Activated naive CD8-positive, alpha-beta T cell treated with anti-CD3 and anti-CD28 coated beads for 36 hours (primary cell): ENCODE data around the gene ZWILCH. TPM values are rescaled to one million over a fixed set of nuclear protein-coding genes. Genes with fewer than 3 reads are reported as not detected.
"Not testable (repeated sequence)": the region's sequence is repeated elsewhere in the genome, so short reads cannot be mapped to it uniquely, and the experiment has no call there.

Experiments used
- DNase-seq: peaks from one replicate; pipeline ENCODE4 v3.0.0; 2021
- H3K27ac Mint-ChIP-seq: one replicate; pipeline ENCODE4 v1.8.0; 2022; ENCODE audit warnings: mild to moderate bottlenecking, moderate library complexity, mixed read lengths
- H3K27me3 Mint-ChIP-seq: one replicate; pipeline ENCODE4 v1.8.0; 2022; ENCODE audit warnings: mild to moderate bottlenecking, mixed read lengths
- H3K36me3 Mint-ChIP-seq: one replicate; pipeline ENCODE4 v1.8.0; 2021; ENCODE audit warnings: mild to moderate bottlenecking, mixed read lengths
- H3K4me1 Mint-ChIP-seq: one replicate; pipeline ENCODE4 v1.8.0; 2021; ENCODE audit warnings: mixed read lengths
- H3K4me3 Mint-ChIP-seq: one replicate; pipeline ENCODE4 v1.8.0; 2022; ENCODE audit warnings: mild to moderate bottlenecking, moderate library complexity, mixed read lengths
- H3K9me3 Mint-ChIP-seq: one replicate; pipeline ENCODE4 v1.8.0; 2022; ENCODE audit warnings: mixed read lengths
- total RNA-seq, 2 experiments: library from RNA; stranded (reverse); gene quantifications; one replicate each; pipeline ENCODE4 v1.2.3, GENCODE V29; 2021

The ZWILCH gene
- total RNA-seq, 2 experiments from 2014 or later, result 40.7 to 41.1 TPM

GRCh38 chr15:66500346-66500745 lies 4.8 kb upstream of the ZWILCH start:
- not testable (repeated sequence) for DNase-seq, H3K9me3 Mint-ChIP-seq, H3K27me3 Mint-ChIP-seq
- Mint-ChIP-seq H3K36me3 (peaks cover 82% of the 10 kb centered on the region), H3K27ac (peak overlapping the region; percentile 97), H3K4me3 (peak overlapping the region; percentile 40), H3K4me1 (peaks cover 53% of the 10 kb centered on the region)

DNA sequence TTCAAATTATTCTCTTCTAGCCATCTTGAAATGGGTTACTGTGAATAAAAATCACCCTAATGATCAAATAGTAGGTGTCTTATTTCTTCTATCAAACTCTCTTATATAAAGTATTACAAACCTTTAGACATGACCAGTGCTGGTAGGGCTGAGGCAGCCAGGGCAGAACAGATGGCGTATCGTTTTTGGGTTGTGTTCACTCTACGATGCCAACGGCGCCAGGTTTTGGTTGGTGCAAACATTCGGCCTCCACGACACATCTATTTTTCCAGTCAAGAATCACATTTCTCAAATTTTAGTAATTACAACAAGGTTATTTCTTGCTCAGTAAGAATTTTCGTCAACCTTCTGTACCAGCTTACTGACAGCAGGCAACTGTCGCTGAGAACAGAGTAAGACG lies 2.6 kb upstream of the ZWILCH start:
- Mint-ChIP-seq H3K36me3 (peaks cover 70% of the 10 kb centered on the region), H3K4me3 (peak overlapping the region; percentile 100), H3K4me1 (peaks cover 45% of the 10 kb centered on the region), H3K27me3 (peaks cover 4% of the 10 kb centered on the region), H3K27ac (peak overlapping the region; percentile 100), H3K9me3 (no peaks in the 10 kb centered on the region)
- DNase-seq, result no peak

DNA sequence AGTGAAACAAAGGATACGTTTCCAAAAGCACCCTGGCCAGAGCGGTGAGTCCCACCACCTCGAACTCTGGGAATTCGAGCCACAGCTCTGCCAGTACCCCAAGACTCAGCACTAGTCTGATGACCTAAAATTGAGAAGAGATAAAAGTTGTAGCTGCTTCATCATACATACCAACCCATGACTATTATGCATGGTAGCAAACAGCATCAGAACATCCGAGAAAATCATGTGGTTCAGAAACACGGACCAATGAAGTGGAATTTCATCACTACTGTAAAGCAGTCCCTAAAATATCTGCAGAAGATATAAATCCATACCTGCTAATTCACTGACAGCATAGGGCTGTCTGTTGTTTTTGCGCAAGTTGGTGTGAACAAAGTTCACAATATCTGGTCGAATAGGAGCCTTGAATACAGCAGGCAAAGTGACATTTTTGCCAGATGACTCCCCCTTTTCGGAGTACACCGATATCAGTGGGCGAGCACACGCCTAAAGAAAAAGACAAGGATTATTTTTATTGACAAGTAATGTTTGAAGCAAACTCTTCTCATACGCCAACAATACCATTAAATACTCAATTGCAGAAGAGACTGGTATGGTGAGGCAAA lies 2.0 kb upstream of the ZWILCH start:
- not testable (repeated sequence) for H3K27me3 Mint-ChIP-seq, H3K9me3 Mint-ChIP-seq, DNase-seq
- H3K36me3 Mint-ChIP-seq, result peaks cover 65% of the 10 kb centered on the region
- peak overlapping the region; percentile 100 for H3K27ac Mint-ChIP-seq
- H3K4me3 Mint-ChIP-seq, result peak overlapping the region; percentile 100
- H3K4me1 Mint-ChIP-seq, result peaks cover 47% of the 10 kb centered on the region

- Mint-ChIP-seq H3K9me3 (no peaks in the 10 kb centered on the region), H3K27ac (peak overlapping the region; percentile 100), H3K4me1 (peaks cover 44% of the 10 kb centered on the region), H3K27me3 (peaks cover 4% of the 10 kb centered on the region), H3K36me3 (peaks cover 65% of the 10 kb centered on the region), H3K4me3 (peak overlapping the region; percentile 100)
- DNase-seq, result no peak
These were observed 1.2 kb upstream of the ZWILCH start for GRCh38 chr15:66503780-66504562.

- peaks cover 4% of the 10 kb centered on the region for H3K27me3 Mint-ChIP-seq
These were observed 295 bp downstream of the ZWILCH start for GRCh38 chr15:66505430-66505811.

GRCh38 chr15:66505818-66506217 lies 692 bp downstream of the ZWILCH start:
- H3K36me3 Mint-ChIP-seq, result peaks cover 58% of the 10 kb centered on the region
- peaks cover 4% of the 10 kb centered on the region for H3K27me3 Mint-ChIP-seq
- H3K4me1 Mint-ChIP-seq, result peaks cover 38% of the 10 kb centered on the region
- H3K9me3 Mint-ChIP-seq, result no peaks in the 10 kb centered on the region
- DNase-seq, result no peak
- peak overlapping the region; percentile 100 for H3K27ac Mint-ChIP-seq
- peak overlapping the region; percentile 100 for H3K4me3 Mint-ChIP-seq

More at GRCh38 chr15:66505430-66505811, 295 bp downstream of the ZWILCH start:
- peak overlapping the region; percentile 100 for H3K27ac Mint-ChIP-seq
- no peaks in the 10 kb centered on the region for H3K9me3 Mint-ChIP-seq
- peaks cover 58% of the 10 kb centered on the region for H3K36me3 Mint-ChIP-seq
- peak overlapping the region; percentile 100 for H3K4me3 Mint-ChIP-seq
- DNase-seq, result no peak
- H3K4me1 Mint-ChIP-seq, result peaks cover 38% of the 10 kb centered on the region

DNA sequence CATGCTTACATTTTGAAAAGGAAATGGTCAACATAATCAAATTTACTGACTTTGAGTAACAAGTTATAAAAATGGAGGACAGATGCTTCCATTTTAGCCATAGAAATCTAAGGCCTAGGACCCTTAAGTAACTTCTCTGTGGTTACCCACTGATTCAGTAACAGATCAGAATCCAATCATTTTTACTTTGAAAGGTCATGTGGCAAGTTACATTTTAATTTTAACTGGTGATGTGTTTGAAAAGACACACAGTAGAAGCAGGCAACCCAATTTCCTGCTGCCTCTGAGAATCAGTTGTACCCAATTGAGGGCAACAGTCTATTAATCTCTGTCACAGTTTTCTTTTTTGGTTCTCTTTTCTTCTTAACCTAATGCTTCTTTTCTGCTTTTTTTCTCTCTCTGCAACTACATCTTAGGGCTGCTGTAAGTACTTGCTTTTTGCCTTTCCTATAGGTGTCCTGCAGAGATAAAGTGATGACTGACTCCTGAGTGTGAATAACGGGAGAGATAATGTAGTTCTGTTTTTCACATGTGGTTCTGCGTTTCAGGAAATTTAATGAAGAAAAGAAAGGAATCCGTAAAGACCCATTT lies 3.3 kb downstream of the ZWILCH start:
- Mint-ChIP-seq H3K36me3 (peaks cover 33% of the 10 kb centered on the region), H3K27ac (no peak overlapping the region), H3K27me3 (peaks cover 4% of the 10 kb centered on the region), H3K9me3 (no peaks in the 10 kb centered on the region), H3K4me1 (peaks cover 19% of the 10 kb centered on the region), H3K4me3 (no peak overlapping the region)
- DNase-seq, result no peak

DNA sequence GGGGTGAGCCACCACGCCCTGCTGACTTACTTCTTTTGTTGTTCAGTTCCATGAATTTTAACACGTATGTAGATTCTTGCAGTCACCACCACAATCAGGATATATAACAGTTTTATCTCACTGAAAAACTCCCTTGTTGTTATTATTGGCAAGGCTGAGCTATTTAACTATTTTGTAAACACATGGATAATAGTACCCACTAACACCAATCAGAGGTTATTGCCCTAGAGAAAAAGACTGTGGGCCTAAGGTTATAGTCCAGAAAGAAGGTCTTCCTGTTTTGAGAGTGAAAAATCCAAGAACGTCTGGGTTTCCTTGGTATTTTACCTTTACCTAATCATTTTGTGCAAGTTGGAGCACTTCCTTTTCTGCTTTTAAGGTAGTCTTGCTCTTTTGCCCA lies 9.5 kb downstream of the ZWILCH start:
- H3K27me3 Mint-ChIP-seq, result no peaks in the 10 kb centered on the region

GRCh38 chr15:66515901-66516322 lies 10.8 kb downstream of the ZWILCH start:
- H3K9me3 Mint-ChIP-seq, result no peaks in the 10 kb centered on the region
- H3K36me3 Mint-ChIP-seq, result peaks cover 22% of the 10 kb centered on the region
- H3K27ac Mint-ChIP-seq, result no peak overlapping the region
- H3K4me1 Mint-ChIP-seq, result no peaks in the 10 kb centered on the region
- no peak for DNase-seq
- H3K4me3 Mint-ChIP-seq, result no peak overlapping the region
- H3K27me3 Mint-ChIP-seq, result no peaks in the 10 kb centered on the region

More for the DNA sequence above, 9.5 kb downstream of the ZWILCH start:
- Mint-ChIP-seq H3K36me3 (peaks cover 26% of the 10 kb centered on the region), H3K4me1 (no peaks in the 10 kb centered on the region), H3K9me3 (no peaks in the 10 kb centered on the region), H3K4me3 (no peak overlapping the region), H3K27ac (no peak overlapping the region)
- DNase-seq, result no peak

DNA sequence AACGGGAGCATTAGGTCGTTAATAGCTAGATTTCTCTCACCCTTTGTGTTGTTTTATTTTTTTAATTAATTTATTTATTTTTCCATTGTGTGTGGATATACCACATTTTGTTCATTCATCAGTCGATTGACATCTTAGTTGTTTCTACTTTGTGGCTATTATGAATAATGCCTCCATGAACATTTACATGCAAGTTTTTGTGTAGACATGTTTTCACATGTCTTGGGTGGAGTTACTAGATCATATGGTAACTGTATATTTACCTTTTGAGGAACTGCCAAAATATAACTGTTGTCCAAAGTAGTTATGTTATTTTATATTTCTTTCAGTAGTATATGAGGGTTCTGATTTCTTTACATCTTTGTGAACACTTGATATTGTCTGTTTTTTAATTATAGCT lies 18.8 kb downstream of the ZWILCH start:
- H3K4me1 Mint-ChIP-seq, result no peaks in the 10 kb centered on the region
- no peak overlapping the region for H3K27ac Mint-ChIP-seq
- H3K27me3 Mint-ChIP-seq, result no peaks in the 10 kb centered on the region
- no peak overlapping the region for H3K4me3 Mint-ChIP-seq
- peaks cover 27% of the 10 kb centered on the region for H3K36me3 Mint-ChIP-seq
- DNase-seq, result no peak
- H3K9me3 Mint-ChIP-seq, result no peaks in the 10 kb centered on the region

DNA sequence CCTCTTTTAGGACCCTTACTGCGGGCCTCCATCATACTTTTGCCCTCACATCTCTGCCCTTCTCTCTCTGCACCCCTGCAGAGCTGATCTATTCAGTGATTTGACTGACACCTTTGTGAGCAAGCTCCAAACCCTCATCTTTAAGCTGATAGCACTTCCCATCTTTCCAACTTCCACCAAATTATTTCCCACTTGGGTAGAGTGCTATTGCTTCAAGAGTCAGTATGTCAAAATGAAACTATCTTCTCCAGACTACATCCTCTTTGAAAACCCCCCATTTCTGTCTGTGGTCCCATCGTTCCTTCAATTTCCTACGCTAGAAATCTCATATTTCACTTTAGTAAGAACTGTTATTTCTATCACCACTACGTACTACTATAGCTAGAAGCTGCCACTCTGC lies 19.7 kb downstream of the ZWILCH start:
- H3K27ac Mint-ChIP-seq, result no peak overlapping the region
- H3K4me3 Mint-ChIP-seq, result no peak overlapping the region
- no peaks in the 10 kb centered on the region for H3K9me3 Mint-ChIP-seq
- H3K27me3 Mint-ChIP-seq, result no peaks in the 10 kb centered on the region
- peaks cover 31% of the 10 kb centered on the region for H3K36me3 Mint-ChIP-seq
- no peaks in the 10 kb centered on the region for H3K4me1 Mint-ChIP-seq
- DNase-seq, result no peak

- Mint-ChIP-seq H3K27me3 (no peaks in the 10 kb centered on the region), H3K4me1 (no peaks in the 10 kb centered on the region), H3K4me3 (no peak overlapping the region), H3K36me3 (peaks cover 29% of the 10 kb centered on the region), H3K9me3 (no peaks in the 10 kb centered on the region), H3K27ac (no peak overlapping the region)
- no peak for DNase-seq
These were observed 29.9 kb downstream of the ZWILCH start for GRCh38 chr15:66535056-66535455.

GRCh38 chr15:66542896-66543295 lies 37.8 kb downstream of the ZWILCH start:
- Mint-ChIP-seq H3K27ac (no peak overlapping the region), H3K9me3 (no peaks in the 10 kb centered on the region), H3K36me3 (peaks cover 30% of the 10 kb centered on the region), H3K4me1 (no peaks in the 10 kb centered on the region), H3K4me3 (no peak overlapping the region), H3K27me3 (no peaks in the 10 kb centered on the region)
- DNase-seq, result no peak

GRCh38 chr15:66545255-66545654 lies 40.1 kb downstream of the ZWILCH start:
- H3K27me3 Mint-ChIP-seq, result no peaks in the 10 kb centered on the region
- no peak for DNase-seq
- H3K36me3 Mint-ChIP-seq, result peaks cover 21% of the 10 kb centered on the region
- no peaks in the 10 kb centered on the region for H3K4me1 Mint-ChIP-seq
- H3K27ac Mint-ChIP-seq, result no peak overlapping the region
- no peak overlapping the region for H3K4me3 Mint-ChIP-seq
- H3K9me3 Mint-ChIP-seq, result no peaks in the 10 kb centered on the region

DNA sequence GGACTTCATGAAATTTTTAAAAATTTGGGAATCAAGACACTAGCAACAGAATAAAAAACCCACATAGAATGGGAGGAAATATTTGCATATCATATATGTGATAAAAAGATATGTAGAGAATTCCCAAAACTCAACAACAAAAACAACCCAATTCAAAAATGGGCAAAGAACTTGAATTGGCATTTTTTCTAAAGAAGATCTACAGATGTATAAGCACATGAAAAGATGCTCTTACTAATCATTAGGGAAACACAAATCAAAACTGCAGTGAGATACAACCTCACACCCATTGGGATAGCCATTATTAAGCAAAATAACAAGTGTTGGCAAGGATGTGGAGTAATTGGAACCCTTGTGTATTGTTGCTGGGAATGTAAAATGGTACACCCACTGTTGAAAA lies 50.6 kb downstream of the ZWILCH start:
- Mint-ChIP-seq H3K9me3 (peaks cover 9% of the 10 kb centered on the region), H3K27ac (no peak overlapping the region), H3K4me3 (no peak overlapping the region), H3K27me3 (no peaks in the 10 kb centered on the region), H3K4me1 (peaks cover 2% of the 10 kb centered on the region), H3K36me3 (peaks cover 17% of the 10 kb centered on the region)
- no peak for DNase-seq
